ENCODE results near the gene TDRD7. TPM values are rescaled to one million over a fixed set of nuclear protein-coding genes. Genes with fewer than 3 reads are reported as not detected.

TDRD7 gene
- total and polyA plus RNA-seq, 9 of the 15 experiments (the other 6 are each of a cell fraction or from before 2014, with no cell fraction given), result 2.2 to 7.7 (median 5.2) TPM

DNA sequence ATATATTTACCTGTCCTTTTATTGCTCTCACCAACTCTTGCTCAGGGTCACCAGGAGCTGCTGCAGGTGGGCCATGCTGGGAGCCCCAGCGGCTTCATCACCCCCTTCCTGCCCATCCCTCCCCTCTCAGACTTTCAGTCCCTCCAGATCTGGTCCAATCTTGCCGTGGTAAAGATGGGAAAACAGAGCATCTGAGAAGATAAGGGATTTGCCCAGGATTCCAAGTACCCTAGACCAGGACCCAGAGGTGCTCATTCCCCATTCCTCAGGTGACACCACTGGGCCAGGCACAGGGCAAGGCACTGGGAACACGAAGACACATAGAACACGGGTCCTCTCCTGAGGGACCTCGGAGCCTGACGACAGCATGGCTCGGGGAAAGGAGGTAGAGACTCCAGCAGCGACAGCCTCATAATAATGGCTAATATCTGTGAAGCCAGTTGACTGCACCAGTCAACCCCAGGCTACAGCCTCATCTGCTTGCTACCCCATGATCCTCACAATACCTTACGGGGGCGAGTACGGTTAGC lies 107.6 kb downstream of the TDRD7 start:
- BruUV-seq (replicated peaks), result no TSS peak
- WGBS (ENCODE audit: insufficient coverage, low coverage, missing lambda C conversion rate), result 92% methylated on average over 11 of the region's 11 CpGs
- peaks cover 28% of the 10 kb centered on the region; the same call in 2 of the 3 replicates for H3K36me3 ChIP-seq (ENCODE audit: control insufficient read depth, insufficient read depth, low read length)
- ChIA-PET POLR2A (interaction anchor here (0.7 to 4.7 kb wide), 7 partner anchors 8 to 766 kb away, joined by 3 to 29 read pairs (median 5); no protein-coding TSS in a partner anchor), CTCF (ENCODE audit: low intra/inter-chr PET ratio) (no interaction called here)
- H4K20me1 ChIP-seq (replicated peaks; ENCODE audit: control insufficient read depth, insufficient read depth, low read length), result peaks cover 59% of the 10 kb centered on the region
- H2AFZ ChIP-seq (ENCODE audit: low read depth, low read length), result no peak overlapping the region
- H3K27ac ChIP-seq (ENCODE audit: extremely low read depth, low read depth, low read length), result no peak overlapping the region
- peak overlapping the region in 1 of 2 experiments; percentile 38; a peak in 1 of 4 replicates for H3K9ac ChIP-seq (ENCODE audit: insufficient read depth in 1 of 2, low read depth in 2 of 2, low read length in 2 of 2)
- H3K9me1 ChIP-seq (ENCODE audit: control insufficient read depth, insufficient read depth, low read length), result peaks cover 12% of the 10 kb centered on the region
- intact Hi-C loops (cut with micrococcal nuclease), result no loop called here
- H3K9me3 ChIP-seq (replicated peaks; ENCODE audit: control insufficient read depth, insufficient read depth, low read depth, low read length), result no peaks in the 10 kb centered on the region
- H3K27me3 ChIP-seq (ENCODE audit: control insufficient read depth in 2 of 2, insufficient read depth in 2 of 2, low read length in 2 of 2), result no peaks in the 10 kb centered on the region
- FAIRE-seq (no peak), DNase-seq (ENCODE audit: extremely low read depth in 1 of 4, low spot score in 3 of 4) (no peak), ATAC-seq (no peak)
- in situ Hi-C loops (cut with MboI), result no loop called here
- H3K4me1 ChIP-seq (replicated peaks in 1 of 2; ENCODE audit: control insufficient read depth in 2 of 2, insufficient read depth in 2 of 2, low read length in 2 of 2), result peaks cover 16 to 32% of the 10 kb centered on the region in 2 experiments
- peaks cover 83% of the 10 kb centered on the region for H3K79me2 ChIP-seq (ENCODE audit: control insufficient read depth, insufficient read depth, low read length)
- H3K4me3 ChIP-seq, result no peak overlapping the region
- no peak overlapping the region for H3K4me2 ChIP-seq (ENCODE audit: insufficient read depth, low read length)
- TF ChIP-seq CTBP1 (IDR thresholded peaks at IDR 0.05; ENCODE audit: borderline replicate concordance) (no peak), RB1 (IDR thresholded peaks at IDR 0.05; ENCODE audit: low read depth) (no peak), ZNF143 (CRISPR knock-in tag; IDR thresholded peaks at IDR 0.05) (no peak), PHF20 (IDR thresholded peaks at IDR 0.05; ENCODE audit: partially characterized antibody) (no peak), PRPF4 (IDR thresholded peaks at IDR 0.05; ENCODE audit: insufficient read depth, low read depth, low read length, poor library complexity, severe bottlenecking) (no peak), TAF9B (IDR thresholded peaks at IDR 0.05; ENCODE audit: partially characterized antibody) (no peak), POLR3G (IDR thresholded peaks at IDR 0.05; ENCODE audit: extremely low read depth, insufficient read length, insufficient replicate concordance) (no peak), HMGN3 (IDR thresholded peaks at IDR 0.05; ENCODE audit: borderline replicate concordance, extremely low read depth, insufficient read length, low read depth, low read length) (no peak), EZH2 (IDR thresholded peaks at IDR 0.05; ENCODE audit: borderline replicate concordance, low read depth, low read length) (no peak), HDAC3 (IDR thresholded peaks at IDR 0.05; ENCODE audit: borderline replicate concordance, partially characterized antibody) (no peak), SNRNP70 (optimal IDR thresholded peaks at IDR 0.05; ENCODE audit: low read depth, low read length) (no peak), ZNF184 (CRISPR knock-in tag; IDR thresholded peaks at IDR 0.05) (no peak), ZNF384 (IDR thresholded peaks at IDR 0.05; ENCODE audit: low read depth, low read length) (no peak)
- TF ChIP-seq, protein P1, sequence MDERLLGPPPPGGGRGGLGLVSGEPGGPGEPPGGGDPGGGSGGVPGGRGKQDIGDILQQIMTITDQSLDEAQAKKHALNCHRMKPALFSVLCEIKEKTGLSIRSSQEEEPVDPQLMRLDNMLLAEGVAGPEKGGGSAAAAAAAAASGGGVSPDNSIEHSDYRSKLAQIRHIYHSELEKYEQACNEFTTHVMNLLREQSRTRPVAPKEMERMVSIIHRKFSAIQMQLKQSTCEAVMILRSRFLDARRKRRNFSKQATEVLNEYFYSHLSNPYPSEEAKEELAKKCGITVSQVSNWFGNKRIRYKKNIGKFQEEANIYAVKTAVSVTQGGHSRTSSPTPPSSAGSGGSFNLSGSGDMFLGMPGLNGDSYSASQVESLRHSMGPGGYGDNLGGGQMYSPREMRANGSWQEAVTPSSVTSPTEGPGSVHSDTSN (CRISPR knock-in tag; IDR thresholded peaks at IDR 0.05; ENCODE audit: low read depth), result no peak
- TF ChIP-seq, protein P1 (tag; conservative IDR thresholded peaks at IDR 0.05; ENCODE audit: low read depth), result no peak
- TF ChIP-seq, protein P2, sequence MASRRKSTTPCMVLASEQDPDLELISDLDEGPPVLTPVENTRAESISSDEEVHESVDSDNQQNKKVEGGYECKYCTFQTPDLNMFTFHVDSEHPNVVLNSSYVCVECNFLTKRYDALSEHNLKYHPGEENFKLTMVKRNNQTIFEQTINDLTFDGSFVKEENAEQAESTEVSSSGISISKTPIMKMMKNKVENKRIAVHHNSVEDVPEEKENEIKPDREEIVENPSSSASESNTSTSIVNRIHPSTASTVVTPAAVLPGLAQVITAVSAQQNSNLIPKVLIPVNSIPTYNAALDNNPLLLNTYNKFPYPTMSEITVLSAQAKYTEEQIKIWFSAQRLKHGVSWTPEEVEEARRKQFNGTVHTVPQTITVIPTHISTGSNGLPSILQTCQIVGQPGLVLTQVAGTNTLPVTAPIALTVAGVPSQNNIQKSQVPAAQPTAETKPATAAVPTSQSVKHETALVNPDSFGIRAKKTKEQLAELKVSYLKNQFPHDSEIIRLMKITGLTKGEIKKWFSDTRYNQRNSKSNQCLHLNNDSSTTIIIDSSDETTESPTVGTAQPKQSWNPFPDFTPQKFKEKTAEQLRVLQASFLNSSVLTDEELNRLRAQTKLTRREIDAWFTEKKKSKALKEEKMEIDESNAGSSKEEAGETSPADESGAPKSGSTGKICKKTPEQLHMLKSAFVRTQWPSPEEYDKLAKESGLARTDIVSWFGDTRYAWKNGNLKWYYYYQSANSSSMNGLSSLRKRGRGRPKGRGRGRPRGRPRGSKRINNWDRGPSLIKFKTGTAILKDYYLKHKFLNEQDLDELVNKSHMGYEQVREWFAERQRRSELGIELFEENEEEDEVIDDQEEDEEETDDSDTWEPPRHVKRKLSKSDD (conservative IDR thresholded peaks at IDR 0.05; ENCODE audit: low read length), result no peak

All from K562 (cell line).